HCT116 (cell line): ENCODE measurements around the gene C2CD3.

Experiments used
- EZH2 ChIP-seq: fragments of 200-600 bp; sonication (generic); IDR thresholded peaks from 2 replicates; pipeline ENCODE4 v1.6.1; 2017; ENCODE audit warnings: antibody characterized with exemption, mixed run types
- EZH2phosphoT487 ChIP-seq: fragments of 200-600 bp; IDR thresholded peaks from 2 replicates; pipeline ENCODE4 v1.6.1; 2018; ENCODE audit warnings: antibody characterized with exemption, borderline replicate concordance
- POLR2AphosphoS5 ChIP-seq: IDR thresholded peaks from 2 replicates; pipeline ENCODE4 v1.6.1; 2011; ENCODE audit warnings: mild to moderate bottlenecking, low read depth, low read length, moderate library complexity

DNA sequence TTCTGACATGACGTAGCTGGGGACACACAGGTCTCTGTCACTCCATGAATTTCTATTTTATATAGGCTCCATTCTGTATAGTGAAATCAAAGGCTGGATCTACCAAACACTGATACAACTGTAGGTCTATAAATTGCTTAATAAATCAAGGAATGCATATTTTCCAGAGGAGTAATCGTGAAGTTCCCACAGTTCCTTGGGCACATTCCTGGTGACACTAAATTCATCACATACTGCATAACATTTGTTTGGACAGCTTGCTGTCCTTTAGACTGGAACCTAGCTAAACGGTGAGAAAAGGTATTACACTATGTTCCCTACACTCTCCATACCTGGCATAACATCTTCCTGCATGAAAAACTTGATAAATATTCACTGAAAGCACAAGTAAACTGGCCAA lies 120.3 kb downstream of the C2CD3 start:
- TF ChIP-seq EZH2phosphoT487 (no peak), POLR2AphosphoS5 (no peak), EZH2 (no peak)
